ENCODE data around the gene INTS1.

DNA sequence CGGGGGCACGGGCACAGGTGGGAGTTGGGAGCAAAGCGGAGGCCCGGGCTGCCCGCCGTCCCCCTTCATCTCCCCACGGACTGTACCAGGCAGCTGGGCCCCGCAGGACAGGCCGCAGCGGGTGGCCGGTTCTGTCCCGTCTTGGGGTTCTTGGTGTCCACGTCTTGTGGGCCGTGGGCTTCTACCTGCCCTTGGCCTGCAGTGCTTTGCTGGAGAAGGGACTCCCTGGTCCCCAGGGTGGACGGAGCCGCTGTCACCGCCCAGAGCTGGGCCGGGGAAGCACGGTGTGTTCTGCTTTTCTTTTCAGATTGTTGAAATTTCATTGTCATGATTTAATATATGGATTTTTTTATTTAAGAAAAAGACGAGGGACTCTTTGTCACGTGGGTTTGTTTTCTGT, 38.1 kb upstream of the INTS1 start:
- TF ChIP-seq POLR2AphosphoS5 (IDR thresholded peaks at IDR 0.05; ENCODE audit: borderline replicate concordance, low read depth, low read length) (no peak), EZH2 (IDR thresholded peaks at IDR 0.05) (no peak)
